NK-92 (cell line): ENCODE measurements around the gene STYK1.

ENCODE experiments used
- DNase-seq: peaks from one replicate; lab custom pipeline; 2025; ENCODE audit not compliant: unreplicated experiment; lab: John Stamatoyannopoulos, UW

Gene STYK1, protein sequence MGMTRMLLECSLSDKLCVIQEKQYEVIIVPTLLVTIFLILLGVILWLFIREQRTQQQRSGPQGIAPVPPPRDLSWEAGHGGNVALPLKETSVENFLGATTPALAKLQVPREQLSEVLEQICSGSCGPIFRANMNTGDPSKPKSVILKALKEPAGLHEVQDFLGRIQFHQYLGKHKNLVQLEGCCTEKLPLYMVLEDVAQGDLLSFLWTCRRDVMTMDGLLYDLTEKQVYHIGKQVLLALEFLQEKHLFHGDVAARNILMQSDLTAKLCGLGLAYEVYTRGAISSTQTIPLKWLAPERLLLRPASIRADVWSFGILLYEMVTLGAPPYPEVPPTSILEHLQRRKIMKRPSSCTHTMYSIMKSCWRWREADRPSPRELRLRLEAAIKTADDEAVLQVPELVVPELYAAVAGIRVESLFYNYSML

DNA sequence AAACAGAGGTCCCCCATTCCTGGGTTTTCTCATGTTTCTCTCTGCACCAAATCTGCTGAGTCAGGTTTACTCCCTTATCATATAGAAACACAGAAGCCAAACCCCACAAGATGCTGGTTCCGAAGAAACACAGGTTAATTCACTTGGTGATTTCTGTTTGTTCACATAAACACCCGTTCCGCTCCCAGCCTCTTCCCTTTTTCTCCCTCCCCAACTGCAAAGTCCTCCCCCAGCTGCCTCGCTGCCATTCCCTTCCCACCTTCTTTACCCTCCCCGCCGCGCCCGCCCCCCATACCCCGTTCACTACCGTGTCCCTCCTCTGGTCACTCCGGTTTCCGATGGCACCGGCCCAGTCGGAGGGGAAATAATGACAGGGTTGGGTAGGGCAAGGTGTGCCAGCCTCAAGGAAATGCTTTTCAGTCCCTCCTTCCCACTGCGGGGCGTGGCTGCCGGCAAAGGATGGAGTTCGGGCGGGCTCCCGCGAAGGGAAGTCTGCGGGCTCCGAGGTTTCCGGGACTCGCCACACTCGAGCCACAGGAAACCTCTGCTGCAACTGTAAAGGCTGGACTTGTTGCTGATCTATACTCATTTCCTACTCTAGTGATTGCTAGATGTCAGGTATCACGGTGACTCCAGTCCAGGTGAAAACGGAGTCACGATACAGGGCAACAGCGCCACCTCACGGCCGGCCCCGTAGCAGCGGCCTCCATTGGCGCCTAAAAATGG is at the start of gene STYK1:
STYK1 (minus strand) TSS at position 394 of the 726 bp plus-strand sequence. CDS start 39,434 bp downstream, outside the sequence.
- no peak for DNase-seq

DNA sequence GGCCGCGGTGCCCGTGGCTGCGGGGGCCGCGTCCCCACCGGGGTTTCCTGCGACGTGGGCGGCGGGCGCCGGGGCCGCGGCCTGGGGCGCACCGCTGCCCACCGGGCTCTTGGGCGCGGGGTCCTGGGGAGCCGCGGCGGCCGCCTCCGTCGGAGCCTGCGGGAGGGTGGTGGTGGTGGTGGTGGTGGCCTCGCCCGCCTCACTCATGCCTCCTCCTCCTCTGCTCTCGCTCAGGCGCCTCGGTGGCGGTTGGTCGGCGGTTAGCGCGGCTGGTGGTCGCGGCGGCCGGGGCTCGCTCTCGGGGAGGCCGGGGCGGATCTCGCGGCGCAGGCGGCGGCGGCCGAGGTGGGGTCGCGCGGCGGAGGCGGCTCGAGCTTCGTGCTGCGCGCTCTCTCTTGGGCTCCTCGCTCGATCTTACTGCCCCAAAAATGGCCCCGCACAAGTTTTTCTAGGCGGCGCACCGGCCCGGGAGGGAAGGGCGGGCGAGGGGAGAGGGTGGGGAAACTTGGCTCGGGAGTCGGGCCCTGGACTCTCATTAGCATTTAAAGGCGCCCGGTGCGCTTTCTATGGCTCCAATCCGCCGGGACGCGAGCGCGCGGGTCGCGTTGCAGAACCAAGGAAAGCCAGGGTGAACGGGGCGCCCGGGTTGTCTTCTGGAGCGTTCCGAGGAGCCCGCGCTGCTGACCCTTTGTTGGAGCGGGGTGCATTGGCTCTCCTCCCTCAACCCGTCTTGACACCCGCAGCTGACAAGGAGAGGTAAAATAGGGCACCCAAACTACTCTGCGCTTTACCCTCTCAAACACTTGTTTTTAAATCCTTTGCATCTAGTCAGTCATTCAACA is 49.3 kb upstream of the STYK1 start, which contains the start of gene YBX3:
YBX3 (minus strand) TSS at position 419 of the 842 bp plus-strand sequence; CDS start at position 207, 212 bp downstream.
- DNase-seq: no peak

DNA sequence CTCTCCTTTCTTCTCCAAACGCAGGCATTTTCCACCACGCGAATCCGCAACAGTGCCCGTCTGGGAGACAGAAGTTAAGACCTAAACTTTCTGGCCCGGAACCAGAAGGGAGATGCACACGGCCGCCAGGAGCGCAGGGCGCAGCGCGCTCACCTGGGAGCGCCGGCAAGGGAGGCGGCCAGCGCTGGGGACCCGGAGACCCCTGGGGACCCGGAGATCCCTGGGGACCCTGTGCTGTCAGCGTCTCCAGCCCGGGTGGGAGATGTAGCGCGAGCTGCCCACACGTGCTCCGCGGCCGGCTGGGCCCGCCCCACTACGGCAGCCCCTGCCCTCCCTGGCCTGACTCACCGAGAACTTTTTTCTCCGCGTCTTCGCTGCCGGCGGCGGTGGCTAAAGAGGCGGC is 48.7 kb upstream of the STYK1 start:
- DNase-seq: no peak

DNA sequence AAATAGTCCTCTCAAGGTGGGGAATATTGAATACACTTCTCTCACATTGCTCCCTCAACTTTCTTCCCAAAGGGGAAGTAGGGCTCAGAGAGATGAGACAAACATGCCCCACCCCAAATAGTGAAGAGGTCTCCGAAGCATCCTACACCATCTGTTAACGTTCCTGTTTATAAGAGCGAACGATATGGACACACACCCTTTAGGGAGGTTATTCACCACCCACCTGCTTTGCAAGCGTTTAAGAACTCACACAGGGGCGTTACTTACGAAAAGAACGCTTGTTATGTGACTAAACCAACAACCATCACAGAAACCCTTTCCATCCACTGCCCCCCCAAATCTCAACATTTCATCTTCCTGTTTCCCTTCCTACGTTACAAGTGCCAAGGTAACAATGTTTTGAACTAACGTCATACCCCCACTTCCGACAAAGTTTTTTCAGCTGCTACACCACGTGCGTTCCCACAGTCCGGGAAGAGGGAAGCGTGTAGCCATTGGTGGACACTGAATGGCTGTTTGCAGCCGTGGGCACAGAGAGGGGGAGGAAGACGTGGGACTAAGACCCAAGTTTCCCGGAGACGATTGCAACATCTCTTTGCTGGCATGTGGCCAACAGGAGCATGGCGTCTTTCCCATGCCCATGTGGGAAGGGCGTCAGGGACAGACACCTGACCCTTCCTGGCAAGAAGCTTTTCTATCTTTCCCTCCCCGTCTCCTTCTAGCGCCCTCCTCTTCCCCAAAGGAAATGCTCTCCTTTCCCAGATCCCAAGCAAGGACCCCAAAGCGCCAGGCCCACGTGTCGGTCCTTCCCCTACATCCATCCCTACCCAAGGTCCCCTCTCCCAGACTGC is 48.0 kb upstream of the STYK1 start:
- no peak for DNase-seq

DNA sequence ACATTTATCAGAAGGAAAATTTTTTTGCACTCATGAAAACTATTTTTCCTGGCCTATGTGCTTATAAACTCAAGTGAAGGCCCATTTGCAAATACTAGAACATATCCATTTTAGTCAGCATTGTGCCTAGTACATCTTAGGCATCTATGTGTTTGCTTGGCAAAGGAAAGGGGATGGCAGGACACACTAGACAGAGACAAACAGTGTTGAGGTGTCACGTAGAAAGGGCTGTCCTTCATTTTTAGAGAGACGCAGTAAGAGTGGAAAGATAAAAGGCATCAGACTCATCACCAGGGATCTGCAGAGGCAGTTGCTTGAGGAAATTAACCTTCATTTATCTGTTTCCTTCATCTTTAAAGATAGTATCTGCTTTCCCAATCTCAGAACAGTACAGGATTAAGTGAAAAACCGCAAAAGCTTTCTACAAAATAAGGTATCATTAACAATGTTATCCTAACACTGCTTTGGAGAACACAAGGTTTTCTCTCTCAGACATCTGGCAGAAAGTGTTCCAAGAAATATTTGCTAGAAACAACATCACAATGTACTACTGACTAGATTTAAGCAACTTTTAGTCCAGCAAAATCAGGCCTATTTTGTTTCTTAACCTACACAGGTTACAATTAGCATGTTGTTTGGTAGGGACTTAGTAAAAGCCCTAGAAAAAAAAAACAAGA is 47.3 kb upstream of the STYK1 start:
- no peak for DNase-seq

DNA sequence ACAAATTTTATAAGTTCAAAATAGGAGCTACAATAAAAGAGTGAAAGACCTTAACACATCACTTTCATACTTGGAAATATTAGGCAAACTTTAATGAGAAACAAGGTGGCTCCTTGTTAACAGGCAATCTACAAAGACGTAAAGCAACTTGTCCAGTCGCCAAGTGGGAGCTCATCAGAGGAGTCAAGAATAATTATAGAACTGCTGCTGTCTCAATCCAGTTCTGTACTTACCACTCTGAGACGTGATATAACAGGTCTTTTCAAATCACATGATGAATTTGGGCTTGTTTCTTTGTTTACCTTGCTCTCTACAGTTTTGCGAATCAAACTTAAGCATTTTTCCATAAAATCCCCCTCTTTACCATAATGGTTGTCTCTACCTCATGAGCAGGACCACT is 45.6 kb upstream of the STYK1 start:
- DNase-seq: no peak

DNA sequence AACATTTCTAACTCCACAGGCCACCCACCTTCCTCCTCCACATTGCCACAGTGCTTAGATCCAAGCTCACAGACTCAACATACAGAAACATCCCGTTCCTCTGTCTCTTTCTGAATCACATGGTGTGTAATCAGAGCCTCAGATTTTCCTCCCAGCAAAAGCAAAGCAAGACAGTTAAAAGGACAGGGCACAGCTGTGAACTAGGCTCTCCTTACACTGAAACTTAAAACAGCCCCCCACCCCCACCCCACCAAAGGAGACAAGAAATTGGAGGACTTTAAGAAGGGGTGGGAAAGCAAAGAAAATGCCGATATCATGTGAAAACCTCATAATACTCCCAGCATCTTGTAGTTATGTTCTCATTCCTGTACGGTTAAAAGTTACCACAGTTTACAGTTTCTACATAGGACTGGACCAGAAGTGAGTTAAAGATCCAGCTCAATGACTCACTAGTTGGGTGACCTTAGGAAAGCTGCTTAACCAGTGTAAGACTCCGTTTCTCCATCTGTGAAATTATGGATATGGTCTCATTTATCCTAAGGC is 44.5 kb upstream of the STYK1 start:
- DNase-seq: no peak

DNA sequence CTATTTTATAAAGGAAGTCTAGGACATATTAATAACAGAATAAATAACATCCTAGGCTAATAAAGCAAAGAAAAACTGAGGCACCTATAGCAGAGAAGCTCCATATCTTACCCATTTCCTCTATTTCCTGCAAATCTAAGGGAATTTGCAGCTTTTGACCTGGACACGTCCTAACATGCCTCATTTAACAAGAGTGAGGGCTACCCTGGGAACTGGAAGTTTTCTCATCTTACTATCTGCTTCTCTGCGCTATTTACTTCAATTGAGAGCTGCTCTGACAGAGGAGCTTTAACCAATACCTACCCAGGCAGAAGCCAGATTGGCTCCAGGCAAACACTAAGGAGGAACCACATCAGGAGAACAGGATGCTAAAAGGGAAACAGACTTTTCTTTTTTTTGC is 43.6 kb upstream of the STYK1 start:
- no peak for DNase-seq

DNA sequence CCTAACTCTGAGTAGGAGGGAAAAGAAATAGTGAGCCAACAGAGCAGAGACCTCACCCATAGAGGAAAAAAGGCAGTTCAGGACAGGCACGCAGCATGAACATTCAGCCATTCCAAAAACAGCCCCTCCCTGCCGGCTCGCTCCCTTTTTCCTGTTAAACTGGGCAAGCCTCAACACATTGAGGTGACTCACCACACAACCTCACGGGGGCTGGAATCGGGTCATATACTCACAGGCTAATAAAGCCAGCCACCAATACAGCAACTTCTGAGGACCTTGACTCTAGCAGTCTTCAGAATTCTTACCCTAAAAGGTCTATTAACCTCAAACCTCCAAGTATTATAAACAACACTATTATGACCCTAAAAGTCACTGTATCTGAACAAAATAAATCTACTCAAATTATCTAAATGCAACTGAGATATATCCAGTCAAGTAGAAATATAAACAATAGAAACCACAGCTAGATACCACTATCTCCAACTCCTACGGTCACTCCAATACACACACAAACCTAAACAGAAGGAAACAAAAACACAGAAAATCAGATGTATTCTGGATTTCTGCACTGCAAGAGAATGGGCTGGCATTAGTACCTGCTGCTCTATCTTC is 43.0 kb upstream of the STYK1 start:
- DNase-seq: no peak

DNA sequence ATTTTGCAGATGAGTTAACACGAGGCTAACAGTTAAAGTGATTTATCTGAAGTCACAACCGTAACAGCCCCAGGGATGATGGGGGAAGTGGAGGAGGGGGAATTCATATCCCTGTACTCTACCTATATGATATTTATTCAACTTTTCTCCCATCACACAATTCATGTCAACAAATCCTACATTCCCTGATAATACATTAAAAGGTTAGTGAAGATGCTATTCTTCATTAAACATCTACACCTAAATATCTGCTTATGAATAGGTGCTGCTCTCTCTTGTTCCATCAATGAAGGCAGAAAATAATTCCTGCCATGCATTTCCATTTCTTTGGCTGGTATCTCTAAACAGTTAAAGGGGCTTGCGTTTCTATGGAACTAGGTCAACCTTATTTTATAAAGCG is 42.4 kb upstream of the STYK1 start:
- DNase-seq: no peak

DNA sequence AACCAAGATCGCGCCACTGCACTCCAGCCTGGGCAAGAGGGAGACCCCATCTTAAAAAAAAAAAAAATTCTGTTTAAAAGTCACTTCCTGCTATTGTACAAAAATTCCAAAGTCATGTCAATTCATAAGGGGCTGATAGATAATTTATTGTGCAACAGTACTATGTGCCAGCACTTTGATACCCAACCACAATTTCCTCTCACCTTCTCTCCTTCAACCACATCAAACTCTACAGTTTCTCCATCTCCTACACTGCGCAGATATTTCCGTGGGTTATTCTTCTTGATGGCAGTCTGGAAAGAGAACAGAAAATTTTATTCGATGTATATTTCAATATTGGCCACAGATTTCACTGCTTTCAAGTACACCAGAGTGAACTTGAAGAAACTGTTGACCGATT is 41.6 kb upstream of the STYK1 start:
- DNase-seq: no peak

DNA sequence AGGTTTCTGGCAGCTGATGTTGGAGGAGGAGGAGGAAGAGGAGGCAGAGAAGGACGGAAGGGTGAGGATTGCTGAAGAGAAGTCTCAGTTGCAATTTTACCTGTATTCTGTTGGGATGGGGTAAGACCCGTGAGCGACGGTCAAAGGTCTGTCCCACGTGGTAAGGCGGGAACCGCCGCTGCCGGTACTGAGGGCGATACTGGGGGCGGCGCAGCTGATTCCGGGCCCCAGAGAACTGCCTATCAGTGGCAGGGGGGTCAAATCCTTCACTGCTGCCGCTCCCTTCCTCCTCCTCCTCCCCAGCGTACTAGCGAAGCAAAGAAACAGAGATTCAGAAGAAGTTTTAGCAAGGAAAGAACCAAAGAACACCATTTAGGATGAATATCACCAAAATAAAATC is 36.0 kb upstream of the STYK1 start:
- DNase-seq: no peak

DNA sequence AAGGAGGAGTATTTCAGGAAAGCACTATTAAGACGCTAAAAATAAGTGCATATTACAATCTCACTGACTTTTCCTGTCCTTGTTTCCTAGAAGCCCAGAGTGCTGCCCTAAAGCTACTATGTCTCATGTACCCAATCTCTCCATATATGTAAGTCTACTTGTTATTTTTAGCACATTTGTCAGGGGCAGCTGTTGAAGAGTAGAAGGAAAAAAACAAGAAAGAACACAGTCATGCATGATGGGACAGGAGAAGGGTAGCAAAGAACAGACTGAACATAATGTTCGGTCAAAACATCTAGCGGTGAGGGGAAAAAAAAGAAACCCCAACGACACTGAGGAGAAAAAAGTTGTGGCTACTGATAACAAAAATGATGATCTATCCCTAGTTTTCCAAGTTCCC is 35.0 kb upstream of the STYK1 start:
- DNase-seq: no peak

DNA sequence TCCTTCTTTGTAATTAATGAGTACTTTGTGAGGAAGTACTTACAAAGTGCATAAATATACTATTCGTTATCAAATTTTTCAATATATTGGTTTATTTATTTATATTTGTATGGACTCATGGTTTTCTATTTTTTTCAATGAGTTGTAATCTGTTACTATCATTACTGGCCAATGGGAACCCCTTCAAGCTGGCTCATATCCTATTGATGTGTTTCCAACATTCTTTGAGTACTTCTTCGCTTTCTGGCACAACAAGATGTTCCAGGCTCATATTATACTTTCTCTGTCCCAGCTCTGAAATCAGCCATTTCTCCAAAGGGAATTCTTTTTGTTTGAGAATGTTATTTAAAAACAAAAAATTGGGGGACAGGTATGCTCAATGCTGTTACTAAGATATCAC is 31.8 kb upstream of the STYK1 start:
- no peak for DNase-seq

DNA sequence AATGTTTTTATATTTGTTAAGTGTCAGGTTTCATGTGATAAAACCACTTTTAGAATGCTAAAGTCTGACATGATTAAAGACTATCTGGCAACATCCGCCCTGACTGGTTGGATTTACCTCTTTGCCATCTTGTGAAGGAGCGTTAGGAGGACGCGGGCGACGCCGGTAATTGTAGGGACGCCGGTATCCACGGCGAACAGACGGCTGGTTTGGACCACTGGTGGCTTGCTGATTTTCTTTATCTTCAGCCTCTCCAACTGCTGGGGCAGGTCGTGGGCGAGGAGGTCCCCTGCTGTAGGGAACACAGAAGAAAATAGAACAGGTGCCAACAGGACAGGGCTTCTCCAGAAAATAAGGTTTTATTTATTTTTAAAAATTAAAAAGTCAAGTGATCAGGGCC is 28.0 kb upstream of the STYK1 start:
- DNase-seq: no peak

DNA sequence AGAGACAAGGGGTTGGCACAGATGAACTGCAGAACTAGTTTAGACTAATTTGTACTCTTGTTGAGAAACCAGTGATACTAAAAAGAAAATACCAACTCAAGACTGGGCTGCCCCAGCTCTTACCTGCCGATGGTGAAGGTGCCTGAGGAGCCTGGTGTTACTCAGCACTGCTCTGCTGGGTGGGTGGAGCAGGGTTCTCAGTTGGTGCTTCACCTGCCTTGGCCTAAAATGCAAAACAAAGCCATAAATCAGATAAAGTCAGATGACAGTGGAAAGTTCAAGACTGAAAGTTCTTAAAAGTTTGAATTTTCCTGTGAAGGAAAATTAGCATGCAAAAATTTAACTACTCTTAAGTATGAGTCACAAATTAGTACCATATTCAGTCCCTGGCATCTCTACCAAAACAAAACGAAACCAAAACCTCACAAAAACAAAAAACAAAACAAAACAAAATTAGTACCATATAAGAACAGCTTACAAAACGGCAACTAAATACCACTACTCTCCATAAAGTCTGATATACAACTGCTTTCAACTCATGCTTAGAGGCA is 27.4 kb upstream of the STYK1 start:
- DNase-seq: no peak

DNA sequence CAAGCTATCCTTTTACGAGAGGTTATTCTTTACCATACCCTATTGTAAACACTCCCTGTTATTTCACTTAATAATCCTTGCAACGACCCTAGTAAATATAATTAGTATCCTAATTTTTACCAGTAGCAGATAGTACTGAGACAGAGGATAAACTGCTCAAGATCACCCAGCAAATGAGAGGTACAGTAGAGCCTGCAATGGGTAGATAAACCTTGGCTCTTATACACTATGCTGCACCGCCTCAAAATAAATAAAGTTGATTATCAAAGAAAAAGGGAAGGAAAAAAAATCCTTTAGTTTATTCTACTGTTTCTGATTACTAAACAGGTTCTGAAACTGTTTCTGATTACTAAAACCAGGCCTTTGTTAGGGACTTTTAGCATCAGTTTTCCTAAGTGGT is 26.7 kb upstream of the STYK1 start:
- DNase-seq: no peak

DNA sequence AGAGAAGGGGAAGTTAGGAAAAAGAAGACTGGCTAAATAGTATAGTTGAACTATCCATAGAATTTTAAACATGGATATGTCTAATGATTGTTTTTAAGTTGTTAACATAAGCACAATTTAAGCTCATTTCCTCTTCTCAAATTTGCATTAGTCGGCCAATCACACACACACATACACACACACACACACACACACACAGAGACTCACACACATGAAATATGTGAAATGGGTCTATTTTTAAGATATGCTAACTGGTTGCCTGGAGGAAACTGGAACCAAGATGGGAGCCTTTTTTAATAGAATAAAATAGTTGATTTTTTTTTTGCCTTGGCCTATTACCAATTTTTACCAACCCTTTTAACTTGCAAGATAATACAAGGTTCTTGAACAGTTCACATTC is 24.0 kb upstream of the STYK1 start:
- no peak for DNase-seq

DNA sequence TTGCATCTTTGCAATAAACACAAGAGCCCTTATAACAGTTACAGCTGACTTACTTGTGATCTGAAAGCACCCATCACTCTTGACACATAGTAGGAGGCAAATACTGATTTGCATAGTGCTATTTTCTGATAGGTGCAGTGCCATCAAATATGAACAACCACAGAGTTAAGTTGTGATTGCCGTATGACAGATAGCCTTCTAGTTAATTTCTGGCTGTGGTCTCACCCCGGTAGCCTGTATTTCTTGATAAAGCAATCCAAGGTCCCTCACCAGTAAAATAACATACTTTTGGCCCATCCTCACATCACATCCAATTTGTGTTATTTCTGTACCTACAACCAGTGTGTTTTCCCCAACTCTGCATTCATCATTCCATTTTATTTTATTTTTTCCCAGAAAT is 23.3 kb upstream of the STYK1 start:
- no peak for DNase-seq
